HG03442 (cell line): Measurements from ENCODE around the gene FGF1.

Experiments
- ATAC-seq: cut with Tn5 transposase; IDR thresholded peaks from one replicate; pipeline ENCODE4 v1.9.1; 2021; ENCODE audit warnings: mild to moderate bottlenecking, moderate library complexity; ENCODE audit not compliant: unreplicated experiment

The FGF1 gene

GRCh38 chr5:142614054-142614453, 71.8 kb downstream of the FGF1 start:
- no peak for ATAC-seq

- no peak for ATAC-seq
Measured at GRCh38 chr5:142613271-142613671, 72.6 kb downstream of the FGF1 start.

- no peak for ATAC-seq
Measured at GRCh38 chr5:142612494-142613270, 73.2 kb downstream of the FGF1 start.

- ATAC-seq = peak; percentile 92
Measured at GRCh38 chr5:142611154-142611553, 74.7 kb downstream of the FGF1 start.

- ATAC-seq = no peak
Measured at GRCh38 chr5:142610176-142611001, 75.5 kb downstream of the FGF1 start.

GRCh38 chr5:142609142-142609541, 76.7 kb downstream of the FGF1 start:
- no peak for ATAC-seq

- ATAC-seq = no peak
Measured at GRCh38 chr5:142608081-142608480, 77.8 kb downstream of the FGF1 start.

- ATAC-seq = no peak
Measured at GRCh38 chr5:142605611-142606010, 80.3 kb downstream of the FGF1 start.

GRCh38 chr5:142602720-142603245, 83.1 kb downstream of the FGF1 start:
- ATAC-seq = no peak

GRCh38 chr5:142601432-142601831, 84.5 kb downstream of the FGF1 start:
- ATAC-seq = no peak

- no peak for ATAC-seq
Measured at GRCh38 chr5:142600611-142601358, 85.1 kb downstream of the FGF1 start.

GRCh38 chr5:142600092-142600491, 85.8 kb downstream of the FGF1 start:
- no peak for ATAC-seq

GRCh38 chr5:142598338-142598700, 87.6 kb downstream of the FGF1 start:
- ATAC-seq = no peak

GRCh38 chr5:142597546-142598337, 88.1 kb downstream of the FGF1 start:
- no peak for ATAC-seq

GRCh38 chr5:142597025-142597424, 88.9 kb downstream of the FGF1 start:
- no peak for ATAC-seq

GRCh38 chr5:142592365-142592764, 93.5 kb downstream of the FGF1 start:
- ATAC-seq = no peak

GRCh38 chr5:142590451-142591231, 95.2 kb downstream of the FGF1 start:
- ATAC-seq = no peak

- ATAC-seq = no peak
Measured at GRCh38 chr5:142589720-142590119, 96.2 kb downstream of the FGF1 start.

- no peak for ATAC-seq
Measured at GRCh38 chr5:142587354-142587965, 98.4 kb downstream of the FGF1 start.
